Mucosa of descending colon (tissue), 3 donors: ENCODE measurements around the gene EBF4. TPM values are rescaled to one million over a fixed set of nuclear protein-coding genes. Genes with fewer than 3 reads are reported as not detected.

ENCODE experiments used
- ATAC-seq: fragments of 200-7000 bp; cut with Tn5 transposase; one replicate; pipeline ENCODE4 v1.9.1; 2020; ENCODE audit warnings: mild to moderate bottlenecking, moderate library complexity
- DNase-seq, 3 donors: peaks; one replicate each; pipeline ENCODE4 v3.0.0-alpha.2; 2020
- H3K36me3 ChIP-seq: fragments of 200-600 bp; one replicate; pipeline ENCODE4 v1.8.0; 2021; ENCODE audit warnings: low read depth, mild to moderate bottlenecking
- H3K4me1 ChIP-seq: fragments of 200-600 bp; one replicate; pipeline ENCODE4 v1.8.0; 2021; ENCODE audit warnings: low read depth, mild to moderate bottlenecking
- H3K4me3 ChIP-seq: fragments of 200-600 bp; one replicate; pipeline ENCODE4 v1.8.0; 2021; ENCODE audit warnings: mild to moderate bottlenecking
- H3K9me3 ChIP-seq: fragments of 200-600 bp; one replicate; pipeline ENCODE4 v1.8.0; 2021; ENCODE audit warnings: mild to moderate bottlenecking
- intact Hi-C, 2 donors: fragments of 100-400 bp; cut with DNase I in 1 of 2; cut with micrococcal nuclease in 1 of 2; formaldehyde crosslinking; loops; one replicate each; pipeline versions ENCODE4 v1.11.0 to v1.11.1; 2022; cut with DNase I, micrococcal nuclease
- total RNA-seq, 3 donors: library from RNA; stranded (reverse); fragmentation: NEBNext Ultra II Directional in 2 of 3; extraction: Animal tissue kit (Norgen Biotek cat#: 25700) in 2 of 3; gene quantifications; one replicate each; pipeline versions ENCODE4 v1.2.1 to v1.2.4, GENCODE V29; 2021 to 2023
- TF ChIP-seq, protein P1 (sequence below): fragments of 200-600 bp; IDR thresholded peaks from one replicate; pipeline ENCODE4 v1.8.0; 2022; ENCODE audit warnings: antibody characterized with exemption, mild to moderate bottlenecking
- donor health status: DM: no; HTN: no; CAD: no; lungs with moderate emphysema.
- donor health status: DM: no; HTN: no; CAD: no.
- donor health status: DM: no; HTN: yes; CAD: no.

EBF4 gene
- total RNA-seq, 3 donors from 2014 or later, result 3.6 to 53.3 (median 4.5) TPM

DNA sequence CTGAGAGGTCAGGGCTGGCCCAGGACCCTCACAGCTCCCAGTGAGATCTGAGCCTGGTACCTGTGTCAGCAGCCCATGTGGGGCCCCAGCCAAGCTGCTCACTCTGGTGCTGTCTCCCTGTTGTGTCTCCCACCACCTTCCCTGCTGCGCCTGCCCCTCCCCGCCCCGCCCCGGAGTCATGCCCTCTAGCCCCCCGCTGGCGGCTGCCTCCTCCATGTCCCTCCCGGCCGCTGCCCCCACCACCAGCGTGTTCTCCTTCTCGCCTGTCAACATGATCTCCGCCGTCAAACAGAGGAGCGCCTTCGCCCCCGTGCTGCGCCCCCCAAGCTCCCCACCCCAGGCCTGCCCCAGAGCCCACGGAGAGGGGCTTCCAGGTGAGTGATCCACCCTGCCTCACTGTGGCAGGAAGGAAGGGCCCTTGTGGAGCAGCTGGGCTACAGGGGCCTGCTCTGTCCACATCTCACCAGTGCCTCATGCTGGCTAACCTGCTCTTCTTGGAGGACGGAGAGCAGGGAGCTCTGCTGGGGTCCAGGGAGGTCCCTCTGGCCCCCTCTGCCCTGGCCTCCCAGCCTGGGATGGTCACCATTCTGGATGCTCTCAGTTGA is 63.0 kb downstream of the EBF4 start:
- ATAC-seq (no peak), DNase-seq (no peak)
- TF ChIP-seq, protein P1, sequence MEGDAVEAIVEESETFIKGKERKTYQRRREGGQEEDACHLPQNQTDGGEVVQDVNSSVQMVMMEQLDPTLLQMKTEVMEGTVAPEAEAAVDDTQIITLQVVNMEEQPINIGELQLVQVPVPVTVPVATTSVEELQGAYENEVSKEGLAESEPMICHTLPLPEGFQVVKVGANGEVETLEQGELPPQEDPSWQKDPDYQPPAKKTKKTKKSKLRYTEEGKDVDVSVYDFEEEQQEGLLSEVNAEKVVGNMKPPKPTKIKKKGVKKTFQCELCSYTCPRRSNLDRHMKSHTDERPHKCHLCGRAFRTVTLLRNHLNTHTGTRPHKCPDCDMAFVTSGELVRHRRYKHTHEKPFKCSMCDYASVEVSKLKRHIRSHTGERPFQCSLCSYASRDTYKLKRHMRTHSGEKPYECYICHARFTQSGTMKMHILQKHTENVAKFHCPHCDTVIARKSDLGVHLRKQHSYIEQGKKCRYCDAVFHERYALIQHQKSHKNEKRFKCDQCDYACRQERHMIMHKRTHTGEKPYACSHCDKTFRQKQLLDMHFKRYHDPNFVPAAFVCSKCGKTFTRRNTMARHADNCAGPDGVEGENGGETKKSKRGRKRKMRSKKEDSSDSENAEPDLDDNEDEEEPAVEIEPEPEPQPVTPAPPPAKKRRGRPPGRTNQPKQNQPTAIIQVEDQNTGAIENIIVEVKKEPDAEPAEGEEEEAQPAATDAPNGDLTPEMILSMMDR, result no peak
- intact Hi-C loops, result no loop called here
- no peak overlapping the region for H3K4me3 ChIP-seq
- H3K4me1 ChIP-seq, result peaks cover 25% of the 10 kb centered on the region
- H3K9me3 ChIP-seq, result no peaks in the 10 kb centered on the region
- no peaks in the 10 kb centered on the region for H3K36me3 ChIP-seq

DNA sequence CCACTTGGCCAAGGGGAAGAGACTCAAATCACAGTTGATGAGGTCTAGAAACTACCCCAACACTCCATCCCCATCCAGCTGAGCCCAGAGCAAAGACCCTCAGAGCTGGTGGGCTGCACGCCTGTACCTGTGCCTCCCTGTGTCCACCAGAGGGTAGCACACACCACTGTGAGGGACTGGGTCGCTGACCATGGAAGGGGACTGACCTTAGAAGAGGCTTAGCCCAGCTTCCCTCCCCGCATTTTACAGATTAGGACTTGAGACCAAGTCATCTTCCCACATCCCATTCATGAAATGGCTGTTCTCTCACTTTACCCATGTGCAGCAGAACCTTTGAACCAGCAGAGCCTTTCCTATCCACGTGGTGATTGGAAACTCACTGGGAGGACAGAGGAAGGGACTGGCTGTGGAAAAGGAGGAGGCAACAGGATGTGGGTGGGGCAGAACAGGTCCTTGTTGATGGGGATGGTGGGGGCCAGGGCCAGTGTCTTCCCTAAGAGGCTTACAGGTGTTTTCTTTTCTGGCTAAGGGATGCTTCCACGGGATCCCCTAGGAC is 63.6 kb downstream of the EBF4 start:
- no peak for ATAC-seq
- no peaks in the 10 kb centered on the region for H3K36me3 ChIP-seq
- peak in 1 of 3 donors; percentile 9 for DNase-seq
- H3K4me3 ChIP-seq, result no peak overlapping the region
- TF ChIP-seq, protein P1, result no peak
- peaks cover 20% of the 10 kb centered on the region for H3K4me1 ChIP-seq
- H3K9me3 ChIP-seq, result no peaks in the 10 kb centered on the region
- intact Hi-C loops, result no loop called here

DNA sequence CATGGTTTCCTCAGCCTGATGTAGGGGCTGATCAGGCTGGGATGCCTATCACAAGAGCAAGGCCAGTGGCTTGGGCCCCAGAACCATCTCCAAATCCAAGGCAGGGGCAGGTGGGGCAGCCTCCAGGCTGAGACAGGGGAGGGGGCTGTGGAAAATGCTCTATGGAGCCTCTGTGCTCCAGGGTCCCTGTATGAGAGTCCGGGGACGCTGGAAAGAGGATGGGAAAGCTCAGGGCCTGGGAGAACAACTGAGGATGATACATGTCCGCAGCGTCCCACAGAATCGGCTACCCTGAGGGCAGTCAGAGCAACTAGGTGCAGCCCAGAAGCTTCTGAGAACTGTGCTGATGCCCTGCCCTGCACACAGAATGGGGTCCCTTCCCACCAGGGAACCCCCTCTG is 64.4 kb downstream of the EBF4 start:
- TF ChIP-seq, protein P1, result no peak
- Histone ChIP-seq H3K36me3 (no peaks in the 10 kb centered on the region), H3K9me3 (no peaks in the 10 kb centered on the region), H3K4me1 (peaks cover 12% of the 10 kb centered on the region), H3K4me3 (no peak overlapping the region)
- ATAC-seq (no peak), DNase-seq (no peak)
- intact Hi-C loops, result no loop called here

DNA sequence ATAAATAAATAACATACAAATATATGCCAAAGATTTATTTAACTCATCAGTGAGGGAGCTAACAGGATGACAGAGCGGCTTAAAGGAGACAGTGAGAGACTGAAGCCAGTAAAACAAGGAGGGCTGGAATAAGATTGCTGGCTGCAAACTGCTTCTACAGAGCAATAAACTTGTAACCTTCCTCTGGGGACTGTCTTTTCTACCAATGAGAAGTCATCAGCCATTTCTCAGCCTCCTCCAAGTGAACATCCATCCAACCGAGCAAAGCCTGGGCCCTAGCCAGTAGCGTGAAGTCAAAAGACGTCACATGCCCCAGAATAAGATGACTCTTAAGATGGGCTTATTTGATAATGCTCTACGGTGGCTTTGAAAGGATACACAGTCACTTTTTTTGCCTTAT is 65.4 kb downstream of the EBF4 start:
- no peak for ATAC-seq

DNA sequence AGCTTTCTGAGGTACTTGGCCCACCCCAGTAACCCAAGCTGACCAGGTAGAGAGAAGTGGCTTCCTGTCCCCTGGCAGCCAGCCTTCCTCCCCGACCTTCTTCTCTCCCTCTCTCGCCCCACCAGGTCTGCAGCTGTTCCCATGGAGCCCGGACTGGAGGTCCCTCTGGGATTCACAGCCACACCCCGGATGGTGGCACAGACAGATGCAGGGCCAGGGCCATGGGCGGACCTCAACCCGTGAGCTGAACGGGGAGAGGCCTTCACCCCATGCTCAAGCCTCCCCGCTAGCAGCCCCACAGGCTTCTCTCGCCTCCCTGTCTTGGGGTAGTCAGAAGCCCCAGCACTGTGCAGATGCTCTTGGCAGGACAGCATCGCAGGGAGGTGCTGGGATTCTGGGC is 66.6 kb downstream of the EBF4 start:
- TF ChIP-seq, protein P1, result no peak
- Histone ChIP-seq H3K9me3 (no peaks in the 10 kb centered on the region), H3K4me1 (no peaks in the 10 kb centered on the region), H3K36me3 (no peaks in the 10 kb centered on the region), H3K4me3 (no peak overlapping the region)
- intact Hi-C loops, result no loop called here
- no peak for DNase-seq
- no peak for ATAC-seq

More for the DNA sequence above, 65.4 kb downstream of the EBF4 start:
- no peak overlapping the region for H3K4me3 ChIP-seq
- no peak for DNase-seq
- peaks cover 2% of the 10 kb centered on the region for H3K4me1 ChIP-seq
- no peaks in the 10 kb centered on the region for H3K36me3 ChIP-seq
- TF ChIP-seq, protein P1, result no peak
- intact Hi-C loops, result no loop called here
- H3K9me3 ChIP-seq, result no peaks in the 10 kb centered on the region
